GM12891 (cell line): ENCODE measurements around the gene HPS3.

Source experiments
- PAX5 ChIP-seq: IDR thresholded peaks from 2 replicates; pipeline ENCODE4 v1.6.1; 2011; ENCODE audit warnings: low read length, moderate library complexity, mild to moderate bottlenecking; ENCODE audit not compliant: insufficient read depth, severe bottlenecking
- POLR2A ChIP-seq: IDR thresholded peaks from 2 replicates; pipeline ENCODE4 v1.6.1; 2011; ENCODE audit warnings: low read depth, low read length, control low read depth
- POLR2AphosphoS5 ChIP-seq: IDR thresholded peaks from 2 replicates; pipeline ENCODE4 v1.6.1; 2011; ENCODE audit warnings: low read depth, low read length, control low read depth
- POU2F2 ChIP-seq: IDR thresholded peaks from 2 replicates; pipeline ENCODE4 v1.6.1; 2011; ENCODE audit warnings: low read depth, mild to moderate bottlenecking, control low read depth, low read length, moderate library complexity
- TAF1 ChIP-seq: IDR thresholded peaks from 2 replicates; pipeline ENCODE4 v1.6.1; 2011; ENCODE audit warnings: low read depth, low read length, control low read depth

- TF ChIP-seq POLR2A (no peak), PAX5 (no peak), POLR2AphosphoS5 (no peak), TAF1 (no peak), POU2F2 (no peak)
Measured at GRCh38 chr3:149180057-149180573, 50.7 kb downstream of the HPS3 start.
